Endodermal cell (in vitro differentiated cells): ENCODE measurements around the gene ZNF45. TPM values are rescaled to one million over a fixed set of nuclear protein-coding genes. Genes with fewer than 3 reads are reported as not detected.

Experiments used
- DNase-seq: peaks from one replicate; pipeline ENCODE4 v3.0.0-alpha.2; 2017
- H3K27ac ChIP-seq: 2 replicates; pipeline ENCODE4 v1.5.1; 2013; ENCODE audit warnings: mild to moderate bottlenecking, low read depth, low read length, moderate library complexity
- H3K27me3 ChIP-seq: 2 replicates; pipeline ENCODE4 v1.6.1; 2013; ENCODE audit warnings: mild to moderate bottlenecking, low read length, moderate library complexity; ENCODE audit not compliant: insufficient read depth, control insufficient read depth, poor library complexity, severe bottlenecking
- H3K36me3 ChIP-seq: 2 replicates; pipeline ENCODE4 v1.7.0; 2013; ENCODE audit warnings: mild to moderate bottlenecking, low read length, moderate library complexity; ENCODE audit not compliant: control insufficient read depth, insufficient read depth
- H3K4me1 ChIP-seq: one replicate; pipeline ENCODE4 v1.7.0; 2013; ENCODE audit warnings: low read length; ENCODE audit not compliant: control insufficient read depth, insufficient read depth
- H3K4me3 ChIP-seq: 2 replicates; pipeline ENCODE4 v1.5.1; 2013; ENCODE audit warnings: mild to moderate bottlenecking, low read length, moderate library complexity
- H3K9ac ChIP-seq: 2 replicates; pipeline ENCODE4 v1.6.1; 2013; ENCODE audit warnings: mild to moderate bottlenecking, low read length, moderate library complexity; ENCODE audit not compliant: poor library complexity, severe bottlenecking; ENCODE audit errors: extremely low read depth
- H3K9me3 ChIP-seq: 2 replicates; pipeline ENCODE4 v1.6.1; 2013; ENCODE audit warnings: mild to moderate bottlenecking, low read length, moderate library complexity; ENCODE audit not compliant: control insufficient read depth
- H3K27ac Mint-ChIP-seq: 2 replicates; pipeline ENCODE4 v1.8.0; 2020; ENCODE audit warnings: mixed read lengths
- H3K27me3 Mint-ChIP-seq: 2 replicates; pipeline ENCODE4 v1.8.0; 2021; ENCODE audit warnings: mild to moderate bottlenecking, mixed read lengths; ENCODE audit not compliant: insufficient read depth
- H3K36me3 Mint-ChIP-seq: 2 replicates; pipeline ENCODE4 v1.8.0; 2020; ENCODE audit warnings: low read depth, mixed read lengths
- H3K4me1 Mint-ChIP-seq: 2 replicates; pipeline ENCODE4 v1.8.0; 2020; ENCODE audit warnings: mixed read lengths
- H3K4me3 Mint-ChIP-seq: 2 replicates; pipeline ENCODE4 v1.8.0; 2020; ENCODE audit warnings: mild to moderate bottlenecking, moderate library complexity, mixed read lengths
- H3K9me3 Mint-ChIP-seq: 2 replicates; pipeline ENCODE4 v1.8.0; 2020; ENCODE audit warnings: mild to moderate bottlenecking, mixed read lengths
- CTCF ChIP-seq: fragments of 200-600 bp; sonication (generic); conservative IDR thresholded peaks from 2 replicates; pipeline ENCODE4 v1.5.0; 2021; ENCODE audit warnings: antibody characterized with exemption, mild to moderate bottlenecking
- WGBS, 2 experiments: methylation state at CpG; one replicate each; pipeline versions ENCODE4 v1.1.5 to v1.1.7; 2013; ENCODE audit warnings: missing lambda C conversion rate in 2 of 2, mixed read lengths in 1 of 2; ENCODE audit not compliant: insufficient coverage in 1 of 2, insufficient read length in 1 of 2; 5-methylcytosine and 5-hydroxymethylcytosine counted together
- total RNA-seq, 2 donors: library from RNA; stranded (reverse); fragmentation: NEBNext Ultra II Directional in 1 of 2; extraction: Animal tissue kit (Norgen Biotek cat#: 25700) in 1 of 2; gene quantifications; 2 replicates in 1 of 2; 3 replicates in 1 of 2; pipeline ENCODE4 v1.2.1, GENCODE V29; 2021

ZNF45 gene
- total RNA-seq, 2 donors from 2014 or later = 18.6 to 19.4 TPM

GRCh38 chr19:43902399-43902798 is 32.7 kb downstream of the ZNF45 start:
- H3K27me3 Mint-ChIP-seq = peaks cover 14% of the 10 kb centered on the region
- no peaks in the 10 kb centered on the region for H3K27me3 ChIP-seq
- H3K36me3 Mint-ChIP-seq = peaks cover 44% of the 10 kb centered on the region
- peak overlapping the region; percentile 86 for H3K4me3 ChIP-seq
- H3K4me3 Mint-ChIP-seq = peak overlapping the region; percentile 82
- WGBS, 2 experiments = 92 to 98% methylated on average over 4 of the region's 4 CpGs
- peaks cover 10% of the 10 kb centered on the region for H3K9me3 ChIP-seq
- no peaks in the 10 kb centered on the region for H3K4me1 ChIP-seq
- peaks cover 53% of the 10 kb centered on the region for H3K9me3 Mint-ChIP-seq
- peaks cover 5% of the 10 kb centered on the region for H3K4me1 Mint-ChIP-seq
- TF ChIP-seq CTCF = no peak
- H3K9ac ChIP-seq = no peak overlapping the region
- no peak overlapping the region for H3K27ac ChIP-seq
- no peak for DNase-seq
- H3K27ac Mint-ChIP-seq = no peak overlapping the region
- no peaks in the 10 kb centered on the region for H3K36me3 ChIP-seq

- H3K27ac Mint-ChIP-seq = peak overlapping the region; percentile 79
- Histone ChIP-seq H3K36me3 (no peaks in the 10 kb centered on the region), H3K27ac (no peak overlapping the region), H3K9ac (peak overlapping the region; percentile 12), H3K9me3 (peaks cover 10% of the 10 kb centered on the region), H3K4me3 (peak overlapping the region; percentile 86), H3K4me1 (no peaks in the 10 kb centered on the region), H3K27me3 (no peaks in the 10 kb centered on the region)
- peaks cover 45% of the 10 kb centered on the region for H3K9me3 Mint-ChIP-seq
- TF ChIP-seq CTCF = no peak
- peaks cover 43% of the 10 kb centered on the region for H3K36me3 Mint-ChIP-seq
- peaks cover 5% of the 10 kb centered on the region for H3K4me1 Mint-ChIP-seq
- WGBS, 2 experiments = 32 to 38% methylated on average over 28 to 39 of the region's 39 CpGs
- peak; percentile 95 for DNase-seq
- H3K27me3 Mint-ChIP-seq = peaks cover 14% of the 10 kb centered on the region
- H3K4me3 Mint-ChIP-seq = peak overlapping the region; percentile 82
Measured at GRCh38 chr19:43901395-43902390, 33.4 kb downstream of the ZNF45 start.

- no peaks in the 10 kb centered on the region for H3K27me3 ChIP-seq
- peaks cover 7% of the 10 kb centered on the region for H3K9me3 ChIP-seq
- no peak for DNase-seq
- Mint-ChIP-seq H3K36me3 (peaks cover 24% of the 10 kb centered on the region), H3K9me3 (peaks cover 21% of the 10 kb centered on the region), H3K4me3 (no peak overlapping the region), H3K27ac (no peak overlapping the region), H3K27me3 (no peaks in the 10 kb centered on the region), H3K4me1 (peaks cover under 1% of the 10 kb centered on the region)
- H3K4me1 ChIP-seq = no peaks in the 10 kb centered on the region
- 87% methylated on average over 2 of the region's 2 CpGs; no CpG with 5 or more reads in 1 of the 2 experiments for WGBS, 2 experiments
- no peaks in the 10 kb centered on the region for H3K36me3 ChIP-seq
- no peak overlapping the region for H3K4me3 ChIP-seq
- H3K27ac ChIP-seq = no peak overlapping the region
- TF ChIP-seq CTCF = no peak
- H3K9ac ChIP-seq = no peak overlapping the region
Measured at GRCh38 chr19:43895727-43896308, 39.3 kb downstream of the ZNF45 start.
